NOMO-1 treated with dmso at 0.1 percent for 144 hours (cell line): ENCODE results near the gene SNX8.
"Not testable (repeated sequence)": the region's sequence is repeated elsewhere in the genome, so short reads cannot be mapped to it uniquely, and the experiment has no call there.

Experiments
- DNase-seq: peaks from one replicate; lab custom pipeline; 2025; ENCODE audit not compliant: unreplicated experiment; lab: John Stamatoyannopoulos, UW

SNX8 gene

GRCh38 chr7:2326951-2327350 is 12.7 kb upstream of the SNX8 start:
- no peak for DNase-seq

GRCh38 chr7:2325162-2325561 is 10.9 kb upstream of the SNX8 start:
- no peak for DNase-seq

- no peak for DNase-seq
Observed at GRCh38 chr7:2321020-2321419, 6.8 kb upstream of the SNX8 start.

GRCh38 chr7:2317556-2318293 is 3.5 kb upstream of the SNX8 start:
- no peak for DNase-seq

- no peak for DNase-seq
Observed at GRCh38 chr7:2316578-2316977, 2.3 kb upstream of the SNX8 start.

- no peak for DNase-seq
Observed at GRCh38 chr7:2315787-2316186, 1.5 kb upstream of the SNX8 start.

GRCh38 chr7:2314956-2315530 is 802 bp upstream of the SNX8 start:
- not testable (repeated sequence) for DNase-seq

DNA sequence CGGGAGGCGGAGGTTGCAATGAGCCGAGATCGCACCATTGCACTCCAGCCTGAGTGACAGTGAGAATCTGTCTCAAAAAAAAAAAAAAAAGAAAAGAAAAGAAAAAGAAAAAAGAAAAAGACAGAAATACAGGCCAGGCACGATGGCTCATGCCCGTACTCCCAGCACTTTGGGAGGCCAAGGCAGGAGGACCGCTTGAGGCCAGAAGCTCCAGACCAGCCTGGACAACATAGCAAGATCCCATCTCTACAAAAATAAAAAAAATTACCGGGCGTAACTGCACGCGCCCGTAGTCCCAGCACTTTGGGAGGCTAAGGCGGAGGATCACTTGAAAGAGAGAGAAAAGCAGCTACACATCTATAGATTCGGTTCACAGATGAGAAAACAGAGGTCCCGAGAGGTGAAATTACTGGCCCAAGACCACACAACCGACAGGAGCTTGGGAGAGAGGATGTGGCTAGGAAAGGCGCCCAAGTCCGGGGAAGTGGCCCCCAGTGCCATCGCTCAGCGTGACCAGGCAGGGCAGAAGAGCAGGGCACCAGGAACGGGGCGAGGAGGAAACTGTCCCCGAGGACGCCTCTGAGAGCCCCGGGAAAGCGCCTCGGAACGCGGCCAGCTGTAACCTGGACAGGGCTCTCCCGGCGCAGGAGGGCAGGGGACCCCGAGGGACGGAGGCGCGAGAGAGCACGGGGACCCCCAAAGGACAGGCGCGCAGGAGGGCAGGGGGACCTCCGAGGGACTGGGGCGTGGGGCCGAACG is 612 bp downstream of the SNX8 start:
- no peak for DNase-seq

GRCh38 chr7:2312267-2312929 is 1.8 kb downstream of the SNX8 start:
- no peak for DNase-seq

DNA sequence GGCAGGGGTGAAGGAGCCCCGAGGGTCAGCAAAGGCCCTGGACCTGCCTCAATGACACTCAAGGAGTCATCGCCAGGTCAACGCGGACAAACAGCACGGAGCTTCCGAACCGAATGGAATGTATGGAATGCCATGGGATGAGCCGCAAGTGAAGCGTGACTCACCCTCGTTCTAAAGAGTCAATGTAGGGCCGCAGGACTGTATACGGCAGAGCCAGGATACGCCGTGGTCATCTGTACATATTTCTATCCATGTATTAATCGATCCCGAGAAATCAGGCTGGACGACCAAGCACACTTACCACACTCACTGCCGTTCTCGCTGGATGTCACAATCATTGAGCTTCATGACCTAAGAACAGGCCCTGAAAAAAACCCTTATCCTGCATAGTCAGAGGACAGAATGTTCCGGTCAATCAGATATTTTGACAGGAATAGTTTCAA is 4.3 kb downstream of the SNX8 start:
- no peak for DNase-seq

GRCh38 chr7:2307690-2308107 is 6.5 kb downstream of the SNX8 start:
- DNase-seq: peak; percentile 41

DNA sequence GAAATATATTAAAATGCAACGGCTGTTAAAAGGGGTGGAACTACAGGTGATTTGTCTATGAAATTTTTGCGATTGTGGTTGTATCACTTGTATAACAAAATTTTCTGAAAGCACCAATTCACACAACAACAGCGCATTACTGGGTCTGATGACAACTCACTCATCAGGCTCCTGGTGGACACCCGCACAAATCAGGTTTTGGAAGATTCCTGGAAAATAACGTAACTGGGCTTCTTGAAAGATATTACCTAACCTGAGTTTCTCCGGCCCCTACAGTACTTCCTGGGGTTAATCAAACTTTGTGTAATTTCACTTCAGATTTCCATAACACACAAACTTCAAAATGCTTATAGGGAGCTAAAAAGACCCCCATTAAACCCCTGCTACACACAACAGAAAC is 7.6 kb downstream of the SNX8 start:
- DNase-seq: no peak

- DNase-seq: not testable (repeated sequence)
Observed at GRCh38 chr7:2305258-2305657, 9.0 kb downstream of the SNX8 start.

GRCh38 chr7:2303520-2303919 is 10.7 kb downstream of the SNX8 start:
- DNase-seq: not testable (repeated sequence)

GRCh38 chr7:2302743-2303397 is 11.4 kb downstream of the SNX8 start:
- DNase-seq: not testable (repeated sequence)

DNA sequence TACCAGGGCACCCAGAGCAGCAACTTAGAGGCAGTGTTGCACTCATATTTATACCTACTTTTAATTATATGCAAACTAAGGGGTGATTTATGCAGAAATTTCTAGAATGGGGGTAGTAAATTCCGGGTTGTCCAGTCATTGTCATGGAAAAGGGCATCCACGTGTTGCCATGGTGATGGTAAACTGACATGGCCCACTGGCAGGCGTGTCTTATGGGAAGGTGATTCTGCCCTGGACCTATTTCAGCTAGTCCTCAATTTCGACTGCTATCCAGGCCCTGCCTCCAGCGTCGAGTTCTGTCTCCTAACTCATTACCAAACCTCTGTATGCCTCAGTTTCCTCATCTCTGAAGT is 12.8 kb downstream of the SNX8 start:
- no peak for DNase-seq

- peak; percentile 4 for DNase-seq
Observed at GRCh38 chr7:2299870-2300512, 14.2 kb downstream of the SNX8 start.

DNA sequence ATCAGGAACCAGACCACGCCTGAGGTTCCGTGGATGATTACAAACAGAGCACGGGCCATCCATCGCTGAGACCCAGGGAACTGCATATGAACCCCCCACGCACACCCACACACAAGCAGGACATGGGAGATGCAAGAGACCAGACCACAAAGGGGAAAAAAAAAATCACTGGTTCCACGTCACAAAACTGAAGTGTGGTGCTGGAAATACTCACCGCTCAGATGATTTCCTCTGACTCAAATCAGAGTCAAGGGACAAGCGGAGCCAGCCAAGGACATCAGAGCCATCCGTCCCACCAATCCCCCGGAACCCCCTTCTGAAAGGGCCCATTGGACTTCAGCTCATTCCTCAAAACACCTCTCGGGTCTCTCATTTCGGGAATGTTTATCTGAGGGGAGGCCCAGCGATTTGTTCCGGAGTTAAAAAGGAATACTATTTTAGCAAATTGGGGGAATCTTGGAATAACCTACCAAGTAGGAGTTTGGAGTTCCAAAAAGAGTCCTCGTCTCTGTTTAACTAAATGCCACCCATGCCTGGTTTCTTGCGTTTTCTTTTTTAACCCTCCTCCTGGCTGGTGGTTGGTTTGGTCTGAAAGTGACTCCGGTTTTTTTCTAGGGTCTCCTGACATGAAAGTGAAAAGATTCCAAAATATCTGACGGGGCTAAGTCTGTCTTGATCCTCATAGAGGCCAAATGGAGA is 15.0 kb downstream of the SNX8 start:
- no peak for DNase-seq

- DNase-seq: no peak
Observed at GRCh38 chr7:2296832-2297231, 17.4 kb downstream of the SNX8 start.
